ENCODE measurements around the gene WDFY4.

DNA sequence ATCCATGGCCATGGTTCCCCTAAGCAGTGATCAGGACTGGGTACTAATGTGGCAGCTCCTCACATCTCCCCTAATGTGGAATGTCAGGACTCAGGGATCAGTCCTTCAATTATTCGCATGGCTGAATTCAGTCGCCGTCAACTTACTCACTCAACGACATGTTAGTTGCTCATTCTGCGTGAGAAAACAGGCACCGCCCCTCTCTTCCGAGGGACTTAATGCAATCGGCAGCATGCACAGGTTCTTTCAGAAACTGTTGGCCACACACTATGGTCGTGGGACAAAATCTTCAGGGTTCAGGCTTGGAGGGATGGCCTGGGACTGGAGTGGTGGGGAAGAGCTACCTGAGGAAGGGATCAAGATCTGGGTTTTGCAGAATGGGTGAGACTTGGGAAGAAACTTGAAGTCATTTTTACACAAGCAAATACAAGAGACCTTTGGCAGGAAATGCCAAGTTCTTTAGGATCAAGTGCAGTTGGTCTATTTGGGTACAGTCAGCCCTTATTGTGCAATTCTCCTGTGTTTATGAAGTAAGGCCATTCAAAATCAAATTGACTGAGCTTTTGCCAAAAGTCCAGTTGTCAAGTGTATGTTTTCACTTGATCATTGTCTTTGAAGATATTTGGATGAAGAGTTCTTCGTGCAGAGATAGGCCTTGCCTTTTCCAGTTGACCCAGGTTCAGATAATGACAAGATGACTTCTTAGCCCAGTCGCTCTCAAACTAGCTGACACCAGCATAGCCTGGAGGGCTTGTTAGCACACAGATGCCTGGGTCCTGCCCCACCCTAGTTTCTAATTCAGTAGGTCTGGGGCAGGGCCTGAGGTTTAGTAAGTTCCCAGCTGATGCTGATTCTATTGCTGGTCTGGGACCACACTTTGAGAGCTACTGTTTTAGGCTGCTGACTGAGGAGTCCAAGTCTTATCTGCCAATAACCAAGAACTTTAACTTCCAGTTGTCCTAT lies 206.5 kb downstream of the WDFY4 start:
- TF ChIP-seq EZH2 (IDR thresholded peaks at IDR 0.05; ENCODE audit: insufficient read depth, low read length) = no peak
- TF ChIP-seq, protein P1, sequence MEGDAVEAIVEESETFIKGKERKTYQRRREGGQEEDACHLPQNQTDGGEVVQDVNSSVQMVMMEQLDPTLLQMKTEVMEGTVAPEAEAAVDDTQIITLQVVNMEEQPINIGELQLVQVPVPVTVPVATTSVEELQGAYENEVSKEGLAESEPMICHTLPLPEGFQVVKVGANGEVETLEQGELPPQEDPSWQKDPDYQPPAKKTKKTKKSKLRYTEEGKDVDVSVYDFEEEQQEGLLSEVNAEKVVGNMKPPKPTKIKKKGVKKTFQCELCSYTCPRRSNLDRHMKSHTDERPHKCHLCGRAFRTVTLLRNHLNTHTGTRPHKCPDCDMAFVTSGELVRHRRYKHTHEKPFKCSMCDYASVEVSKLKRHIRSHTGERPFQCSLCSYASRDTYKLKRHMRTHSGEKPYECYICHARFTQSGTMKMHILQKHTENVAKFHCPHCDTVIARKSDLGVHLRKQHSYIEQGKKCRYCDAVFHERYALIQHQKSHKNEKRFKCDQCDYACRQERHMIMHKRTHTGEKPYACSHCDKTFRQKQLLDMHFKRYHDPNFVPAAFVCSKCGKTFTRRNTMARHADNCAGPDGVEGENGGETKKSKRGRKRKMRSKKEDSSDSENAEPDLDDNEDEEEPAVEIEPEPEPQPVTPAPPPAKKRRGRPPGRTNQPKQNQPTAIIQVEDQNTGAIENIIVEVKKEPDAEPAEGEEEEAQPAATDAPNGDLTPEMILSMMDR (IDR thresholded peaks at IDR 0.05; ENCODE audit: insufficient read depth, low read depth, low read length) = no peak

All from astrocyte (in vitro differentiated cells and primary cell).